Chondrocyte (in vitro differentiated cells): ENCODE data around the gene INTS14. TPM values are rescaled to one million over a fixed set of nuclear protein-coding genes. Genes with fewer than 3 reads are reported as not detected.
"Not testable (repeated sequence)": the region's sequence is repeated elsewhere in the genome, so short reads cannot be mapped to it uniquely, and the experiment has no call there.

Experiments used
- DNase-seq: peaks from one replicate; pipeline ENCODE4 v3.0.0; 2021; ENCODE audit warnings: mixed read lengths, low spot score
- H3K27ac Mint-ChIP-seq: one replicate; pipeline ENCODE4 v1.8.0; 2021; ENCODE audit warnings: mild to moderate bottlenecking, moderate library complexity, mixed read lengths; ENCODE audit not compliant: unreplicated experiment
- H3K27me3 Mint-ChIP-seq: 2 replicates; pipeline ENCODE4 v1.8.0; 2021; ENCODE audit warnings: low read depth, mixed read lengths
- H3K36me3 Mint-ChIP-seq: 2 replicates; pipeline ENCODE4 v1.8.0; 2021; ENCODE audit warnings: low read depth, mixed read lengths
- H3K4me1 Mint-ChIP-seq: 2 replicates; pipeline ENCODE4 v1.8.0; 2021; ENCODE audit warnings: low read depth, mild to moderate bottlenecking, mixed read lengths
- H3K4me3 Mint-ChIP-seq: one replicate; pipeline ENCODE4 v1.8.0; 2021; ENCODE audit warnings: mild to moderate bottlenecking, moderate library complexity, mixed read lengths; ENCODE audit not compliant: unreplicated experiment
- H3K9me3 Mint-ChIP-seq: 2 replicates; pipeline ENCODE4 v1.8.0; 2021; ENCODE audit warnings: low read depth, mixed read lengths
- CTCF ChIP-seq: fragments of 200-600 bp; sonication (generic); IDR thresholded peaks from 2 replicates; pipeline ENCODE4 v1.5.0; 2021; ENCODE audit warnings: antibody characterized with exemption, mild to moderate bottlenecking, moderate library complexity
- total RNA-seq: library from RNA; stranded (reverse); gene quantifications from 3 replicates; pipeline ENCODE4 v1.2.1, GENCODE V29; 2021

Gene INTS14
- total RNA-seq, 1 donor from 2014 or later, result 25.4 TPM

GRCh38 chr15:65550681-65551098 is 60.2 kb downstream of the INTS14 start:
- no peak for TF ChIP-seq CTCF
- no peak overlapping the region for H3K4me3 Mint-ChIP-seq
- H3K9me3 Mint-ChIP-seq, result no peaks in the 10 kb centered on the region
- H3K27ac Mint-ChIP-seq, result peak overlapping the region; percentile 88
- H3K27me3 Mint-ChIP-seq, result no peaks in the 10 kb centered on the region
- H3K36me3 Mint-ChIP-seq, result peaks cover 5% of the 10 kb centered on the region
- peaks cover 21% of the 10 kb centered on the region for H3K4me1 Mint-ChIP-seq
- no peak for DNase-seq

- not testable (repeated sequence) for H3K36me3 Mint-ChIP-seq, H3K27ac Mint-ChIP-seq, DNase-seq, H3K4me3 Mint-ChIP-seq, H3K27me3 Mint-ChIP-seq, H3K9me3 Mint-ChIP-seq
- H3K4me1 Mint-ChIP-seq, result peaks cover 21% of the 10 kb centered on the region
Observed at GRCh38 chr15:65549288-65549687, 61.6 kb downstream of the INTS14 start.

GRCh38 chr15:65547841-65548240 is 63.1 kb downstream of the INTS14 start:
- Mint-ChIP-seq H3K27ac (peak overlapping the region; percentile 3), H3K9me3 (no peaks in the 10 kb centered on the region), H3K36me3 (no peaks in the 10 kb centered on the region), H3K4me3 (no peak overlapping the region), H3K27me3 (no peaks in the 10 kb centered on the region), H3K4me1 (peaks cover 24% of the 10 kb centered on the region)
- no peak for DNase-seq
- TF ChIP-seq CTCF, result no peak

- Mint-ChIP-seq H3K36me3 (no peaks in the 10 kb centered on the region), H3K9me3 (no peaks in the 10 kb centered on the region), H3K4me1 (peaks cover 11% of the 10 kb centered on the region), H3K4me3 (no peak overlapping the region), H3K27ac (no peak overlapping the region), H3K27me3 (no peaks in the 10 kb centered on the region)
- DNase-seq, result no peak
- no peak for TF ChIP-seq CTCF
Observed at GRCh38 chr15:65541231-65541820, 69.6 kb downstream of the INTS14 start.

- no peak for DNase-seq
- Mint-ChIP-seq H3K36me3 (no peaks in the 10 kb centered on the region), H3K27ac (no peak overlapping the region), H3K4me1 (peaks cover 13% of the 10 kb centered on the region), H3K4me3 (no peak overlapping the region), H3K9me3 (no peaks in the 10 kb centered on the region), H3K27me3 (no peaks in the 10 kb centered on the region)
- TF ChIP-seq CTCF, result no peak
Observed at GRCh38 chr15:65540314-65540713, 70.6 kb downstream of the INTS14 start.

GRCh38 chr15:65535192-65535591 is 75.7 kb downstream of the INTS14 start:
- H3K4me1 Mint-ChIP-seq, result peaks cover 47% of the 10 kb centered on the region
- no peak for DNase-seq

More at GRCh38 chr15:65535192-65535591, 75.7 kb downstream of the INTS14 start:
- TF ChIP-seq CTCF, result no peak
- H3K27ac Mint-ChIP-seq, result no peak overlapping the region
- H3K36me3 Mint-ChIP-seq, result no peaks in the 10 kb centered on the region
- H3K4me3 Mint-ChIP-seq, result no peak overlapping the region
- no peaks in the 10 kb centered on the region for H3K9me3 Mint-ChIP-seq
- H3K27me3 Mint-ChIP-seq, result no peaks in the 10 kb centered on the region
